Measurements from ENCODE around the gene HPN. TPM values are rescaled to one million over a fixed set of nuclear protein-coding genes. Genes with fewer than 3 reads are reported as not detected.
A peak's percentile ranks its signal among the peaks of the same experiment; 100 is the strongest.

Gene HPN
- total and polyA plus RNA-seq, 2 of the 13 experiments (the other 11 are each of a cell fraction or from before 2014, with no cell fraction given), result 46.7 to 261 TPM

- TF ChIP-seq ISL2 (CRISPR knock-in tag; IDR thresholded peaks at IDR 0.05) (0 out of 2 replicates have a peak, but pooled peaks have one; percentile 43), HIVEP1 (CRISPR knock-in tag; IDR thresholded peaks at IDR 0.05) (peak; percentile 20; the same call in 1 of the 2 replicates), ZNF710 (CRISPR knock-in tag; IDR thresholded peaks at IDR 0.05; ENCODE audit: borderline replicate concordance) (peak; percentile 42; the same call in 1 of the 2 replicates), ZBTB1 (CRISPR knock-in tag; IDR thresholded peaks at IDR 0.05; ENCODE audit: borderline replicate concordance) (no peak), ZNF251 (CRISPR knock-in tag; IDR thresholded peaks at IDR 0.05) (no peak), POLR2AphosphoS5 (IDR thresholded peaks at IDR 0.05; ENCODE audit: low read depth, low read length) (peak; percentile 31; the same call in 1 of the 2 replicates), RFXANK (CRISPR knock-in tag; IDR thresholded peaks at IDR 0.05) (no peak), RORA (CRISPR knock-in tag; IDR thresholded peaks at IDR 0.05) (no peak), ZNF546 (CRISPR knock-in tag; conservative IDR thresholded peaks at IDR 0.05) (no peak; the same call in 1 of the 2 replicates), SMC3 (IDR thresholded peaks at IDR 0.05; ENCODE audit: low read length) (peak; percentile 67; the same call in 1 of the 2 replicates), PCBP2 (optimal IDR thresholded peaks at IDR 0.05; ENCODE audit: low read depth, low read length, poor library complexity, severe bottlenecking) (no peak), HNF4A (CRISPR knock-in tag; IDR thresholded peaks at IDR 0.05) (no peak), POLR2A (IDR thresholded peaks at IDR 0.05; ENCODE audit: insufficient read depth in 1 of 2, low read depth in 2 of 2, low read length in 2 of 2) (peak in 1 of 2 experiments; percentile 55; a peak in 2 of 4 replicates), PRDM15 (CRISPR knock-in tag; IDR thresholded peaks at IDR 0.05) (no peak), RBM22 (optimal IDR thresholded peaks at IDR 0.05; ENCODE audit: low read length) (peak; percentile 96), ZNF672 (CRISPR knock-in tag; IDR thresholded peaks at IDR 0.05) (no peak)
- TF ChIP-seq, protein P1, sequence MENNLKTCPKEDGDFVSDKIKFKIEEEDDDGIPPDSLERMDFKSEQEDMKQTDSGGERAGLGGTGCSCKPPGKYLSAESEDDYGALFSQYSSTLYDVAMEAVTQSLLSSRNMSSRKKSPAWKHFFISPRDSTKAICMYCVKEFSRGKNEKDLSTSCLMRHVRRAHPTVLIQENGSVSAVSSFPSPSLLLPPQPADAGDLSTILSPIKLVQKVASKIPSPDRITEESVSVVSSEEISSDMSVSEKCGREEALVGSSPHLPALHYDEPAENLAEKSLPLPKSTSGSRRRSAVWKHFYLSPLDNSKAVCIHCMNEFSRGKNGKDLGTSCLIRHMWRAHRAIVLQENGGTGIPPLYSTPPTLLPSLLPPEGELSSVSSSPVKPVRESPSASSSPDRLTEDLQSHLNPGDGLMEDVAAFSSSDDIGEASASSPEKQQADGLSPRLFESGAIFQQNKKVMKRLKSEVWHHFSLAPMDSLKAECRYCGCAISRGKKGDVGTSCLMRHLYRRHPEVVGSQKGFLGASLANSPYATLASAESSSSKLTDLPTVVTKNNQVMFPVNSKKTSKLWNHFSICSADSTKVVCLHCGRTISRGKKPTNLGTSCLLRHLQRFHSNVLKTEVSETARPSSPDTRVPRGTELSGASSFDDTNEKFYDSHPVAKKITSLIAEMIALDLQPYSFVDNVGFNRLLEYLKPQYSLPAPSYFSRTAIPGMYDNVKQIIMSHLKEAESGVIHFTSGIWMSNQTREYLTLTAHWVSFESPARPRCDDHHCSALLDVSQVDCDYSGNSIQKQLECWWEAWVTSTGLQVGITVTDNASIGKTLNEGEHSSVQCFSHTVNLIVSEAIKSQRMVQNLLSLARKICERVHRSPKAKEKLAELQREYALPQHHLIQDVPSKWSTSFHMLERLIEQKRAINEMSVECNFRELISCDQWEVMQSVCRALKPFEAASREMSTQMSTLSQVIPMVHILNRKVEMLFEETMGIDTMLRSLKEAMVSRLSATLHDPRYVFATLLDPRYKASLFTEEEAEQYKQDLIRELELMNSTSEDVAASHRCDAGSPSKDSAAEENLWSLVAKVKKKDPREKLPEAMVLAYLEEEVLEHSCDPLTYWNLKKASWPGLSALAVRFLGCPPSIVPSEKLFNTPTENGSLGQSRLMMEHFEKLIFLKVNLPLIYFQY (CRISPR knock-in tag; IDR thresholded peaks at IDR 0.05; ENCODE audit: borderline replicate concordance), result no peak
Measured at GRCh38 chr19:35013041-35013819, 28.3 kb upstream of the HPN start (continued).
